Measurements from ENCODE around the gene MRTFB. TPM values are rescaled to one million over a fixed set of nuclear protein-coding genes. Genes with fewer than 3 reads are reported as not detected.

The MRTFB gene
- total and polyA plus RNA-seq, 2 donors (not counting 1 experiment from before 2014, with no cell fraction given) = 8.8 to 9.8 TPM

DNA sequence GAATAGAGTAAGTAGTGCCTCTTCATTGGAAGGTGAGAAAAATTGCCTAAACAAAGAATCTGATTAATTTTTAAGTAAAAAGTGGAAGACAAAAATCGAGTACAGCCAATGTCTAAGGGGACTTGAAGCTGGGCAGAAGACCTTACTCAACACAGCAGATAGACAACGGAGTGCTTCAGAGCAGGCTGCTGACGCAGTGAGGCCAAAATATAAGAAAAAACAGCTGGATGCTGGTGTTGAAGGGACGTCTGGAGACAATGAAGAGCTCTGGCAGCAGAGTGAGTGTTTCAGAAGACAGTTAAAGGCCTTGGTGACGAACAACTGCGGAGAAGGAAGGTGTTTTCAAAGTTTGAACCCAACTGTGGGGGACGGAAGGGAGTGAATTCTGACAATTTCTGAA, 169.8 kb downstream of the MRTFB start:
- no peak overlapping the region for H3K4me3 ChIP-seq (replicated peaks in 1 of 4; ENCODE audit: control extremely low read depth in 1 of 4, insufficient read depth in 1 of 4, low read depth in 3 of 4, low read length in 4 of 4)
- TF ChIP-seq, protein P1, sequence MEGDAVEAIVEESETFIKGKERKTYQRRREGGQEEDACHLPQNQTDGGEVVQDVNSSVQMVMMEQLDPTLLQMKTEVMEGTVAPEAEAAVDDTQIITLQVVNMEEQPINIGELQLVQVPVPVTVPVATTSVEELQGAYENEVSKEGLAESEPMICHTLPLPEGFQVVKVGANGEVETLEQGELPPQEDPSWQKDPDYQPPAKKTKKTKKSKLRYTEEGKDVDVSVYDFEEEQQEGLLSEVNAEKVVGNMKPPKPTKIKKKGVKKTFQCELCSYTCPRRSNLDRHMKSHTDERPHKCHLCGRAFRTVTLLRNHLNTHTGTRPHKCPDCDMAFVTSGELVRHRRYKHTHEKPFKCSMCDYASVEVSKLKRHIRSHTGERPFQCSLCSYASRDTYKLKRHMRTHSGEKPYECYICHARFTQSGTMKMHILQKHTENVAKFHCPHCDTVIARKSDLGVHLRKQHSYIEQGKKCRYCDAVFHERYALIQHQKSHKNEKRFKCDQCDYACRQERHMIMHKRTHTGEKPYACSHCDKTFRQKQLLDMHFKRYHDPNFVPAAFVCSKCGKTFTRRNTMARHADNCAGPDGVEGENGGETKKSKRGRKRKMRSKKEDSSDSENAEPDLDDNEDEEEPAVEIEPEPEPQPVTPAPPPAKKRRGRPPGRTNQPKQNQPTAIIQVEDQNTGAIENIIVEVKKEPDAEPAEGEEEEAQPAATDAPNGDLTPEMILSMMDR (conservative IDR thresholded peaks at IDR 0.05 in 1 of 2, IDR thresholded peaks at IDR 0.05 in 1 of 2; ENCODE audit: low read depth in 1 of 2, low read length in 2 of 2) = no peak
- TF ChIP-seq EZH2 (IDR thresholded peaks at IDR 0.05; ENCODE audit: low read length, missing control alignments) = no peak
- no peaks in the 10 kb centered on the region for H3K79me2 ChIP-seq (ENCODE audit: control insufficient read depth, insufficient read depth, low read length)
- H3K4me2 ChIP-seq (ENCODE audit: extremely low read depth, insufficient read depth, low read length) = no peak overlapping the region
- no peaks in the 10 kb centered on the region for H4K20me1 ChIP-seq (ENCODE audit: control insufficient read depth, extremely low read depth, insufficient read depth, low read length)
- no peaks in the 10 kb centered on the region for H3K4me1 ChIP-seq (ENCODE audit: control insufficient read depth, extremely low read depth, insufficient read depth, low read length)
- H3K9ac ChIP-seq (ENCODE audit: insufficient read depth, low read length) = no peak overlapping the region
- H2AFZ ChIP-seq (ENCODE audit: low read length) = no peak overlapping the region
- DNase-seq (ENCODE audit: low read depth in 2 of 2) = no peak
- H3K9me3 ChIP-seq (ENCODE audit: control insufficient read depth, insufficient read depth, low read depth, low read length) = no peaks in the 10 kb centered on the region
- no peaks in the 10 kb centered on the region for H3K27me3 ChIP-seq (ENCODE audit: control insufficient read depth, insufficient read depth, low read length)
- H3K27ac ChIP-seq (ENCODE audit: insufficient read depth, low read length) = no peak overlapping the region
- H3K36me3 ChIP-seq (ENCODE audit: control insufficient read depth, insufficient read depth, low read length) = no peaks in the 10 kb centered on the region

DNA sequence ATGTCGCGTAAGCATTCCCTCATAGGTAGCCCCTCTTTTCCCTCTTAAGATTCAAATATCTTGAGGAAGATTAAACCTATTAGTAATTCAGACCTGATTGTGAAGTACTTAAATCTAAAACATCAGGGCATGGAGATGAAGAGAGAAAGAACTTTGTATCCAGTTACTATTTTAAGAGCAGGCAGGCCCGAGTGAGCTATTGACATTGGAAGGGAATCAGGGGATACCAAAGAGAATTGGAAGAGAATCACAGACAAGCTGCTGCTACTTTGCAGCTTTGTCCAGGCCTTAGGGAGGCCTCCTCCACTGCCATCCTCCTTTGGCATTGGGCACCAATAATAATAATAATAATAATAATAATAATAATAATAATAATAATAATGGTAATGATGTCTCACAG, 170.5 kb downstream of the MRTFB start:
- Histone ChIP-seq H4K20me1 (ENCODE audit: control insufficient read depth, extremely low read depth, insufficient read depth, low read length) (no peaks in the 10 kb centered on the region), H3K4me2 (ENCODE audit: extremely low read depth, insufficient read depth, low read length) (no peak overlapping the region), H3K9ac (ENCODE audit: insufficient read depth, low read length) (no peak overlapping the region), H3K27ac (ENCODE audit: insufficient read depth, low read length) (no peak overlapping the region), H3K4me1 (ENCODE audit: control insufficient read depth, extremely low read depth, insufficient read depth, low read length) (no peaks in the 10 kb centered on the region), H3K27me3 (ENCODE audit: control insufficient read depth, insufficient read depth, low read length) (no peaks in the 10 kb centered on the region), H3K9me3 (ENCODE audit: control insufficient read depth, insufficient read depth, low read depth, low read length) (no peaks in the 10 kb centered on the region), H3K79me2 (ENCODE audit: control insufficient read depth, insufficient read depth, low read length) (no peaks in the 10 kb centered on the region), H3K36me3 (ENCODE audit: control insufficient read depth, insufficient read depth, low read length) (peaks cover 5% of the 10 kb centered on the region), H3K4me3 (replicated peaks in 1 of 4; ENCODE audit: control extremely low read depth in 1 of 4, insufficient read depth in 1 of 4, low read depth in 3 of 4, low read length in 4 of 4) (no peak overlapping the region), H2AFZ (ENCODE audit: low read length) (no peak overlapping the region)
- no peak for TF ChIP-seq EZH2 (IDR thresholded peaks at IDR 0.05; ENCODE audit: low read length, missing control alignments)
- TF ChIP-seq, protein P1 (conservative IDR thresholded peaks at IDR 0.05 in 1 of 2, IDR thresholded peaks at IDR 0.05 in 1 of 2; ENCODE audit: low read depth in 1 of 2, low read length in 2 of 2) = no peak
- no peak for DNase-seq (ENCODE audit: low read depth in 2 of 2)

DNA sequence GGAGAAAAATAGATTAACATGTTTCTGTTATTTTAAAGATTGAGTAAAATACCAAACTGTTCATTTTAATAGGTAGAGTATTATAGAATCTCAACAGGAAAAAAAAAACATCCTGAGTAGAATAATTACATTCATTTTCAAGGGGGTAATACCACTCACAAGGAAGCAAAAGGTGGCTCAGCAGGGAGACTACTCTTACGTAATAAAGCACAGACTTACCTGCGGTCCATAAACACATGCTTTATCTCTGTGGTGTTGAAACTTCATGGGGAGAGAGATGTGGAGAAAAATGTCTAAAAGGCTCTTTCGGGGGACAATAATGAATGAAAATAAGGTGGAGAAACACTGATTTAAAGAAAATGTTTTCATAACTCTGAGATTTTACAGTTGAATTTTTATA, 171.7 kb downstream of the MRTFB start:
- no peaks in the 10 kb centered on the region for H4K20me1 ChIP-seq (ENCODE audit: control insufficient read depth, extremely low read depth, insufficient read depth, low read length)
- no peaks in the 10 kb centered on the region for H3K4me1 ChIP-seq (ENCODE audit: control insufficient read depth, extremely low read depth, insufficient read depth, low read length)
- peaks cover 7% of the 10 kb centered on the region for H3K36me3 ChIP-seq (ENCODE audit: control insufficient read depth, insufficient read depth, low read length)
- H3K79me2 ChIP-seq (ENCODE audit: control insufficient read depth, insufficient read depth, low read length) = no peaks in the 10 kb centered on the region
- no peak for TF ChIP-seq EZH2 (IDR thresholded peaks at IDR 0.05; ENCODE audit: low read length, missing control alignments)
- TF ChIP-seq, protein P1 (conservative IDR thresholded peaks at IDR 0.05 in 1 of 2, IDR thresholded peaks at IDR 0.05 in 1 of 2; ENCODE audit: low read depth in 1 of 2, low read length in 2 of 2) = no peak
- H3K27me3 ChIP-seq (ENCODE audit: control insufficient read depth, insufficient read depth, low read length) = no peaks in the 10 kb centered on the region
- no peak overlapping the region for H3K4me3 ChIP-seq (replicated peaks in 1 of 4; ENCODE audit: control extremely low read depth in 1 of 4, insufficient read depth in 1 of 4, low read depth in 3 of 4, low read length in 4 of 4)
- DNase-seq (ENCODE audit: low read depth in 2 of 2) = no peak
- H3K9me3 ChIP-seq (ENCODE audit: control insufficient read depth, insufficient read depth, low read depth, low read length) = no peaks in the 10 kb centered on the region
- no peak overlapping the region for H3K4me2 ChIP-seq (ENCODE audit: extremely low read depth, insufficient read depth, low read length)
- H3K27ac ChIP-seq (ENCODE audit: insufficient read depth, low read length) = no peak overlapping the region
- H3K9ac ChIP-seq (ENCODE audit: insufficient read depth, low read length) = no peak overlapping the region
- H2AFZ ChIP-seq (ENCODE audit: low read length) = no peak overlapping the region

All from fibroblast of lung (primary cell).